ENCODE measurements around the gene TIMMDC1.
A peak's percentile ranks its signal among the peaks of the same experiment; 100 is the strongest.

TIMMDC1 gene

GRCh38 chr3:119498186-119499011, at the start of gene TIMMDC1:
TIMMDC1 (plus strand) TSS chr3:119498547; CDS start chr3:119498734, 187 bp downstream.
- DNase-seq: peak; percentile 96 to 98

GRCh38 chr3:119453822-119454221, 44.5 kb upstream of the TIMMDC1 start:
- no peak for DNase-seq

GRCh38 chr3:119456469-119456868, 41.9 kb upstream of the TIMMDC1 start:
- DNase-seq: no peak

- DNase-seq: no peak
Observed at GRCh38 chr3:119457246-119457645, 41.1 kb upstream of the TIMMDC1 start.

- DNase-seq: peak; percentile 97 to 99
Observed at GRCh38 chr3:119463171-119464169, 34.9 kb upstream of the TIMMDC1 start, which contains the start of gene TMEM39A. TMEM39A (minus strand) TSS chr3:119463615; CDS start chr3:119462074, 1,541 bp downstream.

- DNase-seq: no peak
Observed at GRCh38 chr3:119468041-119468440, 30.3 kb upstream of the TIMMDC1 start.

GRCh38 chr3:119469418-119470189, 28.7 kb upstream of the TIMMDC1 start:
- DNase-seq: no peak

- DNase-seq: no peak
Observed at GRCh38 chr3:119470866-119471265, 27.5 kb upstream of the TIMMDC1 start.

GRCh38 chr3:119481079-119481478, 17.3 kb upstream of the TIMMDC1 start:
- DNase-seq: no peak

- DNase-seq: no peak
Observed at GRCh38 chr3:119483101-119483500, 15.2 kb upstream of the TIMMDC1 start.

- no peak for DNase-seq
Observed at GRCh38 chr3:119485563-119485962, 12.8 kb upstream of the TIMMDC1 start.

- no peak for DNase-seq
Observed at GRCh38 chr3:119490153-119490552, 8.2 kb upstream of the TIMMDC1 start.

GRCh38 chr3:119492128-119492527, 6.2 kb upstream of the TIMMDC1 start:
- no peak for DNase-seq

- DNase-seq: no peak
Observed at GRCh38 chr3:119492810-119493209, 5.5 kb upstream of the TIMMDC1 start.

GRCh38 chr3:119494597-119494996, 3.8 kb upstream of the TIMMDC1 start:
- no peak for DNase-seq

GRCh38 chr3:119497820-119498185, 544 bp upstream of the TIMMDC1 start:
- no peak for DNase-seq

GRCh38 chr3:119500265-119500664, 1.9 kb downstream of the TIMMDC1 start:
- DNase-seq: no peak

GRCh38 chr3:119500901-119501300, 2.6 kb downstream of the TIMMDC1 start:
- DNase-seq: no peak

- no peak for DNase-seq
Observed at GRCh38 chr3:119506631-119507030, 8.3 kb downstream of the TIMMDC1 start.

GRCh38 chr3:119507404-119507803, 9.1 kb downstream of the TIMMDC1 start:
- no peak for DNase-seq

GRCh38 chr3:119508172-119508845, 10.0 kb downstream of the TIMMDC1 start:
- DNase-seq: peak in 1 of 2 experiments; percentile 2

GRCh38 chr3:119510690-119511089, 12.3 kb downstream of the TIMMDC1 start:
- no peak for DNase-seq

Data from stimulated activated CD4-positive, alpha-beta T cell treated with anti-CD3 and anti-CD28 coated beads, Interleukin-4, amount 100 ng/mL, for 4 hours (primary cell).